ENCODE data around the gene EFCAB9.

EFCAB9 gene

DNA sequence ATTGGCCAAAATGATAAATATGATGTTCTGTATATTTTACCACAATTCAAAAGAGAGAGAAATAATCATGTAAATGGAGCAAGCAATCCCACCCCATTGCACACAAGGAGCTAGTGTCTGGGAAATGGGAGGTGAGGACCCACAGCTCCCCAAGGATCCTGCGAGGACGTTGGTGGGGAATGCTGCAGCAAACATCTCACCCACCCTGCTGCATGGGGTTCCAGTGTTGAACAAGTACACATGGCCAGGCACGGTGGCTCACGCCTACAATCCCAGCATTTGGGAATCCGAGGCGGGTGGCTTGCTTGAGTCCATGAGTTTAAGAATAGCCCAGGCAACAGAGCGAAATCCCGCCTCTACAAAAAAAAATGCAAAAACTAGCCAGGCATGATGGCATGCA is 35.0 kb upstream of the EFCAB9 start:
- no peak overlapping the region for H3K4me3 Mint-ChIP-seq
- H3K27ac Mint-ChIP-seq: peak overlapping the region; percentile 55
- no peaks in the 10 kb centered on the region for H3K9me3 Mint-ChIP-seq
- no peaks in the 10 kb centered on the region for H3K27me3 Mint-ChIP-seq
- peaks cover 75% of the 10 kb centered on the region for H3K4me1 Mint-ChIP-seq (ENCODE audit: low read depth)
- H3K36me3 Mint-ChIP-seq (ENCODE audit: low read depth): peaks cover 45% of the 10 kb centered on the region

DNA sequence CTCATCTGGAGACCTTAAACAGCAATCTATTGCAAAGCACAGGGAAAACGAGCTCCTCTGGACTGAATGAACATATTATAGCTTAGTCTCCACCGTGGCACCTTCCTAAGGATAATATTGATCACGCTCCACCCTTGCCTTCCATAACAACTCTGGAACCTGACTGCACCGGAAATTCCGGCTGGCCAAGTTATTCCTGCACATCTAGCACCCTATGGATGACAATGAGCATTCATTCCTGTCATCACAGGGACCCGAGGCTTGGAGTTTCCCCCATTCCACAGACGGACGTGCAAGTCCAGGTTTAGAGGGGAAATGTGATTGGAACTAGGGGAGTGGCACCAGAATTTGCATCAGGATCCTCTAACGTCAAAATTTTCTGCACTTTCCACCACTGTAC is 33.5 kb upstream of the EFCAB9 start:
- no peak overlapping the region for H3K4me3 Mint-ChIP-seq
- peaks cover 75% of the 10 kb centered on the region for H3K4me1 Mint-ChIP-seq (ENCODE audit: low read depth)
- peak overlapping the region; percentile 42 for H3K27ac Mint-ChIP-seq
- no peaks in the 10 kb centered on the region for H3K27me3 Mint-ChIP-seq
- no peaks in the 10 kb centered on the region for H3K9me3 Mint-ChIP-seq
- peaks cover 33% of the 10 kb centered on the region for H3K36me3 Mint-ChIP-seq (ENCODE audit: low read depth)

DNA sequence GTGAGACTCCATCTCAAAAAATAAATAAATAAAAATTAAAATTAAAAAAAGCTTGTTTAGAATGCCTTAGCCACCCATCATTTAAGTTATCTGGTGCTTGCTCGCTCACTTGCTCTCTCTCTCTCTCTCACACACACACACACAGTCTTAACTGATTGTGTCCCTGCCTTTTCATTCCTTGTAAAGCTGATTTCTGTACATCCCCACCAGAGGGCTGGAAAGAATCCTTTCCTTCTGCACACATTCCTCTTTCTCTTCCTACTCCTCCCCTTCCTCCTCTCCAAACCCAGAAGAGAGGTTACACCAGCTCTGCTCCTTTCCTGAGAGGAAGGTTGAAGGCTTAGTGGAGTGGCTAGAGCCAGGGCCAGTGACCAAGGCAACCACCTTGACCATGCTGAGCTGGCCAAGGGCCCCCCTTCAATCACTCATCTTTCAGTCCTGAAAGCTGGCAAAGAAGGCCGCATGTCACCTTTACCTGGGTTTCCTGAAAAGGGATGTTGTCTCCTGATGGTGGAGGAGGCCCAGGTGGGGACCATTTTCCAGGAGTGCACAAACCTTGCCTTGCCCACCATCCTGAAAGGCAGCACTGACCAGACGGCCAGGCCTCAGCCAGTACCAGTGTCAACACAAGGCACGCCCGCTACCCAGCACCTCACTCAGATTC is 31.5 kb upstream of the EFCAB9 start:
- Mint-ChIP-seq H3K27ac (peak overlapping the region; percentile 59), H3K9me3 (no peaks in the 10 kb centered on the region), H3K4me1 (ENCODE audit: low read depth) (peaks cover 75% of the 10 kb centered on the region), H3K27me3 (no peaks in the 10 kb centered on the region), H3K36me3 (ENCODE audit: low read depth) (peaks cover 30% of the 10 kb centered on the region), H3K4me3 (no peak overlapping the region)

DNA sequence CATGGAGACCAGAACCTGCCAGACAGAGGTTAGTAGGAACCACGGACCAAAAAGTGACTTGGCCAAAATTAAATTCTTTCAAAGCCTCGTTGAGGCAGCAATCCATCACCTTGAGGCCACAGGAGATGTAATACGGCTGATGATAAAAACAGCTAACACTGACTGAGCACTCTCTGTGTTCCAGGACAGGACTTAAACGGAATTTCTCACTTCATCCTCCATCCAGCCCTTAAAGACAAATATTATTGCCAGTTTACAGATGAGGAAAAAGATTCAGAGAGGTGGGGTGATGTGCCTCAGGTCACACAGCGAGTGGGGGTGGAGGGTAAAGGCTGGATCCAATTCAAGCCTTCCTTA is 31.0 kb upstream of the EFCAB9 start:
- peaks cover 76% of the 10 kb centered on the region for H3K4me1 Mint-ChIP-seq (ENCODE audit: low read depth)
- H3K27ac Mint-ChIP-seq: no peak overlapping the region
- H3K9me3 Mint-ChIP-seq: no peaks in the 10 kb centered on the region
- no peak overlapping the region for H3K4me3 Mint-ChIP-seq
- no peaks in the 10 kb centered on the region for H3K27me3 Mint-ChIP-seq
- H3K36me3 Mint-ChIP-seq (ENCODE audit: low read depth): peaks cover 27% of the 10 kb centered on the region

DNA sequence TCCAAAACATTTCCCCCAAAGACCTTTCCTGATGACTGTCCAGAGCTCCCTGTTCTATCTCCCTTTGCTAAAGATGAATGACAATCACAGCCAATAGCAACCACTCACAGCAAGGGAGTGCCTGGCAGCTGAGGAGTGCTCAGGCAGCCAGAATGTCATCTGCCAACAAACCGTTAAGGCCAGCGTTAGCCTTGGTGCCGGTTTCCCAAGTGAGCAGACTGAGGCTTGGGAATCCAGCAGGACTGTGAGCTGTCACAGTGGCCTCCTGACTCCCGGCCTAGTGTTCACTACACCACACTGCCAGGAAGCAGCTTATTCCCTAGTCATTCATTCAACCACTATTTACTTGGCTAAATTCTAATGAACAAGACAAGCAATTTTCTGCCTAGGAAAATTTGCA is 30.6 kb upstream of the EFCAB9 start:
- no peaks in the 10 kb centered on the region for H3K9me3 Mint-ChIP-seq
- no peak overlapping the region for H3K4me3 Mint-ChIP-seq
- H3K4me1 Mint-ChIP-seq (ENCODE audit: low read depth): peaks cover 76% of the 10 kb centered on the region
- H3K27ac Mint-ChIP-seq: no peak overlapping the region
- H3K36me3 Mint-ChIP-seq (ENCODE audit: low read depth): peaks cover 23% of the 10 kb centered on the region
- no peaks in the 10 kb centered on the region for H3K27me3 Mint-ChIP-seq

DNA sequence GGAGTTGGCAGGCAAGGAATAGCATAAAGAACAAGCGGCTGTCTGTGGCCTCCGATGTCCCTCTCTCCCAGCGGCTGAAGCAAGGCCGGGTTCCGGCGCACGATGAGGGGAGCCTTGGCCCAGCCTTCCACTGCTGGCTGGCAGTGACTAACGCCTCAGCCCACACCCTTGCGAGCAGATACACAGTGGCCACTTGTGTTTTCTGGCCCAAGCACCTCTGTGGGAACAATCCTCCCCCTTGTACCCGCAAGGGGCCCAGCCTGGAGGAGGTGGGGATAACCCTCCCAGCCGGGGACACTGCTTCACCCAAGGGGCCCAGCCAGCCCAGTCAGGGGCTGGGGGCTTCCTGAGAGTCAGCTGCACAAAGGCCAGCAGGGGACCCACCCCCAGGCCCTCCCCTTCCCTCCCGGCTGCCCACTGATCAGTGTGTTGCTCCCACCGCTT is 29.2 kb upstream of the EFCAB9 start:
- Mint-ChIP-seq H3K9me3 (no peaks in the 10 kb centered on the region), H3K27me3 (no peaks in the 10 kb centered on the region), H3K4me3 (no peak overlapping the region), H3K36me3 (ENCODE audit: low read depth) (peaks cover 23% of the 10 kb centered on the region), H3K4me1 (ENCODE audit: low read depth) (peaks cover 78% of the 10 kb centered on the region), H3K27ac (peak overlapping the region; percentile 77)

DNA sequence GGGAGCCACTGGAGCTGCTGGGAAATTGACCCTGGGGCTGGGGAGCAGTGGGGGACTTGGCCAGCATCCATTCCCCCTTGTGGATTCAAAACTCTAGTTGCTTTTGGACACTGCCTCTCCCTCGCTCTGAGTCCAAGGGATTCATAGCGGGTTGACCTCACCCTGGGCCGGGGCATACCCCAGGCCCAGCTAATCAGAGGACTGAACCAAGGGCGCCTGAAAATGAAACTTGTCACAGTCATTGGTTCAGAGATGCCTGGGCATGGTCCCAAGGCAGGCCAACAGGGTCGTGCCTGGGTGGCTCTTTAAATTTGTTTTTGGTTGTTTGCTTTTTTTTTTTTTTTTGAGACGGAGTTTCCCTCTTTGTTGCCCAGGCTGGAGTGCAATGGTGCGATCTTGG is 28.5 kb upstream of the EFCAB9 start:
- Mint-ChIP-seq H3K36me3 (ENCODE audit: low read depth) (peaks cover 28% of the 10 kb centered on the region), H3K4me1 (ENCODE audit: low read depth) (peaks cover 78% of the 10 kb centered on the region), H3K27ac (no peak overlapping the region), H3K9me3 (no peaks in the 10 kb centered on the region), H3K27me3 (no peaks in the 10 kb centered on the region), H3K4me3 (no peak overlapping the region)

DNA sequence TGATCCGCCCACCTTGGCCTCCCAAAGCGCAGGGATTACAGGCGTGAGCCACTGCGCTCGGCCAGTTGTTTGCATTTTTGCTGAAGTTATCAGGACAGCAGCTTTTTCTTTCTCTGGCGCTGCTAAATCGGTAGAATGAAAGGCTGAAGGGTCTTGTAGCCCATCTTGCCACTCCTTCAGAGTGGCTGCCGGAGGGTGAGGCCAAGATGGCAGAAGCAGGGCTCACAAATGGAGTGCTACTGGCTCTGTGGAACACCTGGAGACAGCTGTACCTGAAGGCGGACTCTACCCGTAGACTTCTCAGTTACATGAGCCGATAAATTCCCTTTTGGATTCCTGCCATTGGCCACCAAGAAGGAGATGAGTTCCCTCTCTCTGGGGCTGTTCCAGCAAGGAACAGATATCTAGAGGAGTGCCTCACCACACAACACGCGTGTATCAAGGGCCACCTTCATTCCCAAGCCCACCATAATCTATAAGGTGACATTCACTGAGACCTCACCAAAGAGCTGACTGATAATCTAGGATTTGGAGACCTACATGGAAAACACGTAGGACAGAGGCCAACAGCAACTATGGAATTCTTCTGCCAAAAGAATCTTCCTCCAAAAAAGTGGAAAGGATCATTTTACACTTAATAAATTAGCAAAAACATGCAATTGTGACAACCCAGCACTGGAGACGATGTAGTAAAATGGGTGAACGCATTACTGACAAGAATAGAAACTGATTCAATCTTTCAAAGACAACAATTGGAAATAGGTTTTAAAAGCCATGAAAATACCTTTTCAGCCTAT is 27.7 kb upstream of the EFCAB9 start:
- Mint-ChIP-seq H3K36me3 (ENCODE audit: low read depth) (peaks cover 30% of the 10 kb centered on the region), H3K9me3 (no peaks in the 10 kb centered on the region), H3K27me3 (no peaks in the 10 kb centered on the region), H3K4me1 (ENCODE audit: low read depth) (peaks cover 80% of the 10 kb centered on the region), H3K4me3 (no peak overlapping the region), H3K27ac (no peak overlapping the region)

DNA sequence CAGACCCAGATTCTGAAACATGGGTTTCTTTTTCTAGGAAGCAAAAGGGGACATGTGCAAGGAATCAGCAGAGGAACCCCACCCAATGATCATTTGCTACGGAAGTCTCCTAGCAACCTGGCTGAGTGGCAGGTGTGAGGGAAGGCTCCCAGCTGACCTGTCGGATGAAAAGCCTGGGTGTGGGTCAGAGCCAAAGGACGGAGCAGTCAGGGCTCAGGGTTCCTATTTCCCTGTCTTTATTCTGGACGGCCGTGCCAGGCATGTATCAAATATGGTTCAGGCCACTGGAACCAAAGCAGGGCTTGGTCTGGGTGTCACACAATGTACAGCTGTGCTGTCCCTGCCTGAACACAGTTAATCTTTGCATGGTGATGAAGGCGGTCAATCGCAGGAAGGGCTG is 26.1 kb upstream of the EFCAB9 start:
- H3K9me3 Mint-ChIP-seq: no peaks in the 10 kb centered on the region
- H3K4me1 Mint-ChIP-seq (ENCODE audit: low read depth): peaks cover 82% of the 10 kb centered on the region
- H3K27ac Mint-ChIP-seq: peak overlapping the region; percentile 14
- no peak overlapping the region for H3K4me3 Mint-ChIP-seq
- H3K27me3 Mint-ChIP-seq: no peaks in the 10 kb centered on the region
- peaks cover 36% of the 10 kb centered on the region for H3K36me3 Mint-ChIP-seq (ENCODE audit: low read depth)

DNA sequence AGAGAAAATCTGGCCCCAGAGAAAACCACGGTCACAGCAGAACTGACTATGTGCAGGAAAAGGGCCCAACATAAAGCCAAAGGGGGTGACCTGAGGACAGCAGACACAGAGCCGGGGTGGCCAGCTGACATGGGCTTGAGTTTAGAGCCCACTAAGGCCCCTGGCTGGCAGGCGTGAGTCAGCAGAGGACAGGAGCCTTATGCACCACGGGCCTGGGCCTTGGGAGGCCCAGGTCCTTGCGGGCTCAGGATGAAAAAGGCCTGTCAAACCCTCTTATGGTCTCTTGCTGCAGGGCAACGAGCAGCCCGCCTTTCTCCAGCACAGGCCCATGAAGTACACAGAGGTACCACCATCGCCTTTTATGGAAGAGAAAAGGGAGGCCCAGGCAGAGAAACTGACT is 25.7 kb upstream of the EFCAB9 start:
- Mint-ChIP-seq H3K27ac (peak overlapping the region; percentile 14), H3K4me3 (no peak overlapping the region), H3K9me3 (no peaks in the 10 kb centered on the region), H3K36me3 (ENCODE audit: low read depth) (peaks cover 36% of the 10 kb centered on the region), H3K4me1 (ENCODE audit: low read depth) (peaks cover 82% of the 10 kb centered on the region), H3K27me3 (no peaks in the 10 kb centered on the region)

DNA sequence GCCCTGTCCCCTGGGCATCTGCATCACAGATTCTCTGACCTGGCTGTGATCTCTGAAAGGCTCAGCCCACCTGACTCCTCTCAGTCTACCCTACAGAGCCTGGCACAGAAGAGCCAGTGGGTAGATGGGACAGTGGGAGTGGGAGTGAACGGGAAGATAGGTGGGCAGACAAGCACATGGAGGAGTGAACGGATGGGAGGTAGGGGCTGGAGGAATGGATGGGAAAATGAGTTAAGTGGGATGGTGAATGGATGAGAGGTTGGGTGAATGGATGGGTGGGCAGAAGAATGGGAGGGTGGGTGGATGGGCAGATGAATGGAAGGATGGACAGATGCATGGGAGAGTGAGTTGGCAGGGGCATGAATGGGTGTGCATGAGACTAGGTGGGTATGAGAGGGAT is 24.8 kb upstream of the EFCAB9 start:
- H3K27ac Mint-ChIP-seq: peak overlapping the region; percentile 85
- H3K4me1 Mint-ChIP-seq (ENCODE audit: low read depth): peaks cover 90% of the 10 kb centered on the region
- H3K36me3 Mint-ChIP-seq (ENCODE audit: low read depth): peaks cover 43% of the 10 kb centered on the region
- H3K27me3 Mint-ChIP-seq: no peaks in the 10 kb centered on the region
- no peak overlapping the region for H3K4me3 Mint-ChIP-seq
- H3K9me3 Mint-ChIP-seq: no peaks in the 10 kb centered on the region

DNA sequence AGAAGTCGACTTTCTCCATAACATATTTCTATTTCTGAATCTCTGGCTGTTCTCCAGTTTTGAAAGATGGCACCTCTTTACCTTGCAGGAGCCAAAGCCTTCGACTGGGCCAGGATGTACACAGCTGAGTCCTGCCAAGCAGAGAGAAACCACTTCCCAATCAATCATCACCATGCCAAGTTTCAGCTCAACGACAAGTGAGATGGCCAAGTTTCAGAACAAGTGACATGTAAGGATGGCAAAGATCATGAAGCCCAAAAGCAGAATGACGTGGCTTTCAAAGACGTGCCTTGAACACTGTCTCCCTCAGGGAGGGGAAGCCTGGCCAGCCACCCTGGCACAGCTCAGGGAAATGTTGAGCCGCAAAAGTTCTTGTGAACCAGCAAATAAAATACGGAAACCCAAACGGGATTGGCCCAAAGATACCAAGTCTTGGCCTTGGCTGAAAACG is 23.7 kb upstream of the EFCAB9 start:
- H3K27ac Mint-ChIP-seq: peak overlapping the region; percentile 85
- peaks cover 93% of the 10 kb centered on the region for H3K4me1 Mint-ChIP-seq (ENCODE audit: low read depth)
- H3K9me3 Mint-ChIP-seq: no peaks in the 10 kb centered on the region
- H3K4me3 Mint-ChIP-seq: no peak overlapping the region
- peaks cover 43% of the 10 kb centered on the region for H3K36me3 Mint-ChIP-seq (ENCODE audit: low read depth)
- H3K27me3 Mint-ChIP-seq: no peaks in the 10 kb centered on the region

DNA sequence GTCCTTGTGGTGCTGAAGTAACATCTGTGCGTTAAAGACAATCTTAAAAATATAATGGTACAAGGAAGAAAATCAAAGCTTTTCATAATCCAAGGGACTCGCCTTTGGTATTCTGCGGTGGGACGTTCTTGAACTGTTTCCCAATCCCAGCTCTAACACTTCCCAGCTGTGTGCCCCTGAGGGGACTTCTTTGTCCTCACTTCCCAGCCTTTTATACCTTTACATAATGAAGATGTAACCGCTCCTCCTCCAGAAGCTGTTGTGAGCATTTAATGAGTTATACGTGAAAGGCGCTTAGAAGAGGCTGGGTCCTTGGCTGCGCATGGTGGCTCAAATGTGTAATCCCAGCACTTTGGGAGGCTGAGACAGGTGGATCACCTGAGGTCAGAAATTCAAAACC is 22.9 kb upstream of the EFCAB9 start:
- peaks cover 95% of the 10 kb centered on the region for H3K4me1 Mint-ChIP-seq (ENCODE audit: low read depth)
- no peaks in the 10 kb centered on the region for H3K9me3 Mint-ChIP-seq
- peaks cover 42% of the 10 kb centered on the region for H3K36me3 Mint-ChIP-seq (ENCODE audit: low read depth)
- H3K27me3 Mint-ChIP-seq: no peaks in the 10 kb centered on the region
- peak overlapping the region; percentile 85 for H3K27ac Mint-ChIP-seq
- H3K4me3 Mint-ChIP-seq: no peak overlapping the region

DNA sequence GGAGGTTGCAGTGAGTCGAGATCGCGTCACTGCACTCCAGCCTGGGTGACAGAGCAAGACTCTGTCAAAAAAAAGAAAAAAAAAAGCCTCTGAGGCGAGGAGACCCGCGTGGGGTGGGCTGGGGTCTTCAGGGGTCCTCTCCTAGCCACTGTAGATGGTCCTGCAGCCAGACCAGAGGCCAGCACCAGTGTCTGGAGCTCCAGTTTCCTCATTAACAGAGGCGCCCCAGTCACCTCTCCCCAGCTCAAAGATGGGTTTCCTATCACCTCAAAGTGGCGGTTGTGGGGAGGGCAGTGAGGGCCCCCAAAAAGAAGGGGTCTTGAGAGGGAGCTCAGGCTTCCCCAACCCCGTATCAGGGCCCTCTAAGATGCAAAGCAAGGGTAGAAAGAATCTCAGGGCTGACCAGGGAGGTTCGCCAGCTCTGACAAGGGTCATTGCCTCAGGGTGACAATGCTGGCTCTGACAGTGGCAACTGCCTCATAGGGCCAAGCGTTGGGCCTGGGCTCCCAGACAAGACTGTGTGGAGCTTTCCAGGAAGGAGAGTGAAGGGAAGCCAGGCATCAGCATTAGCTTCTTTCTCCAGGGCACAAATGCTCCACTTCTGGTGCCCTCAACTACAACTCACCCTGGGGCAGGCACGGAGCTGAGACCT is 20.9 kb upstream of the EFCAB9 start:
- H3K27ac Mint-ChIP-seq: peak overlapping the region; percentile 91
- peaks cover 97% of the 10 kb centered on the region for H3K4me1 Mint-ChIP-seq (ENCODE audit: low read depth)
- H3K36me3 Mint-ChIP-seq (ENCODE audit: low read depth): peaks cover 36% of the 10 kb centered on the region
- no peaks in the 10 kb centered on the region for H3K9me3 Mint-ChIP-seq
- H3K27me3 Mint-ChIP-seq: no peaks in the 10 kb centered on the region
- H3K4me3 Mint-ChIP-seq: peak overlapping the region; percentile 80

DNA sequence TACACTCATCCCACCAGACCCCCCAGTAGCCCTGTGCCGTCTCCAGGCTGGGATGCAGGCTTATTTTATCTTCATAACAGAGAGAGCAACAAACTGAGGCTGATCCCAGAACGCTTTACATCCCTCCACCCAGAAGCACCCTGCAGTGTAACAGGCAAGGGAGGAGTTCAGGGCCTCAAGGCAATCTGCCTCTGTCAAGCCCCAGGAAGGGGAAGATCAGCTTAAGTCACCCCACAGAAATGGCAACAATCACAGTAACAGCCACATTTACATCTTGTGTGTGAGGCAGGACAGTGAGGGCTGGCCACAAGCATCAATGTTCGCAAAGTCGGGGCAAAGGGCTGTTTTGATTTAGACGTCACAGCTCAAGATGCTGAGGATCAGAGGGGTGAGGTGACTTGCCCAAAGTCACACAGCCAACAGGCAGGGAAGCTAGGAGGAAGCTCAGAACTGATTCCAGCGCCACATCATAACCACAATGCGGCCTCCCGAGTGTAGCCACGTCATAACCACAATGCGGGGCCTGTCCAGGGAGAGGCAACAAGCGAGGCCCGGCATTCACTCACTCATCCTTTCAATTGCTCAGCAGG is 20.3 kb upstream of the EFCAB9 start:
- Mint-ChIP-seq H3K9me3 (no peaks in the 10 kb centered on the region), H3K4me3 (peak overlapping the region; percentile 80), H3K4me1 (ENCODE audit: low read depth) (peaks cover 97% of the 10 kb centered on the region), H3K27ac (peak overlapping the region; percentile 91), H3K36me3 (ENCODE audit: low read depth) (peaks cover 41% of the 10 kb centered on the region), H3K27me3 (no peaks in the 10 kb centered on the region)
